NCI-H2081 (cell line): ENCODE results near the gene SKOR2.
"Not testable (repeated sequence)": the region's sequence is repeated elsewhere in the genome, so short reads cannot be mapped to it uniquely, and the experiment has no call there.

Experiments
- DNase-seq, 2 experiments: peaks; one replicate each; lab custom pipeline; 2025; lab: John Stamatoyannopoulos, UW

The SKOR2 gene

GRCh38 chr18:47254341-47254939, 3.0 kb upstream of the SKOR2 start:
- no peak for DNase-seq

GRCh38 chr18:47253101-47253654, 1.7 kb upstream of the SKOR2 start:
- no peak for DNase-seq

GRCh38 chr18:47250391-47251046, 941 bp downstream of the SKOR2 start:
- DNase-seq, result no peak

GRCh38 chr18:47249314-47249981, 2.0 kb downstream of the SKOR2 start:
- DNase-seq, result no peak

GRCh38 chr18:47248604-47249313, 2.7 kb downstream of the SKOR2 start:
- DNase-seq, result no peak

- no peak for DNase-seq
These were observed 3.3 kb downstream of the SKOR2 start for GRCh38 chr18:47248115-47248603.

- no peak for DNase-seq
These were observed 3.9 kb downstream of the SKOR2 start for GRCh38 chr18:47247416-47248114.

GRCh38 chr18:47247036-47247415, 4.4 kb downstream of the SKOR2 start:
- DNase-seq, result no peak

GRCh38 chr18:47246027-47246971, 5.2 kb downstream of the SKOR2 start:
- no peak for DNase-seq

- DNase-seq, result peak in 1 of 2 experiments; percentile 14
These were observed 7.4 kb downstream of the SKOR2 start for GRCh38 chr18:47244086-47244485.

GRCh38 chr18:47235096-47235495, 16.4 kb downstream of the SKOR2 start:
- no peak for DNase-seq

- no peak for DNase-seq
These were observed 24.8 kb downstream of the SKOR2 start for GRCh38 chr18:47226660-47227059.

- DNase-seq, result peak; percentile 19 to 46
These were observed 35.8 kb downstream of the SKOR2 start for GRCh38 chr18:47215554-47216138.

GRCh38 chr18:47209171-47209570, 42.3 kb downstream of the SKOR2 start:
- DNase-seq, result no peak

GRCh38 chr18:47206945-47207637, 44.4 kb downstream of the SKOR2 start:
- no peak for DNase-seq

GRCh38 chr18:47204908-47205522, 46.4 kb downstream of the SKOR2 start:
- DNase-seq, result peak in 1 of 2 experiments; percentile 7

GRCh38 chr18:47203626-47204464, 47.6 kb downstream of the SKOR2 start:
- no peak for DNase-seq

- DNase-seq, result not testable (repeated sequence)
These were observed 55.5 kb downstream of the SKOR2 start for GRCh38 chr18:47195961-47196360.
